Measurements from ENCODE around the gene ATP8B4.

ATP8B4 gene

GRCh38 chr15:49918121-49918520 is 200.9 kb downstream of the ATP8B4 start:
- no peak for TF ChIP-seq CTCF (IDR thresholded peaks at IDR 0.05; ENCODE audit: low read depth, low read length, missing control alignments)
- H3K4me3 ChIP-seq (replicated peaks; ENCODE audit: low read depth, low read length): no peak overlapping the region
- DNase-seq (ENCODE audit: extremely low read depth, low read depth): no peak

- TF ChIP-seq CTCF (IDR thresholded peaks at IDR 0.05; ENCODE audit: low read depth, low read length, missing control alignments): no peak
- H3K4me3 ChIP-seq (replicated peaks; ENCODE audit: low read depth, low read length): no peak overlapping the region
- no peak for DNase-seq (ENCODE audit: extremely low read depth, low read depth)
These were observed 202.0 kb downstream of the ATP8B4 start for GRCh38 chr15:49916998-49917397.

GRCh38 chr15:49915822-49916221 is 203.2 kb downstream of the ATP8B4 start:
- no peak for TF ChIP-seq CTCF (IDR thresholded peaks at IDR 0.05; ENCODE audit: low read depth, low read length, missing control alignments)
- H3K4me3 ChIP-seq (replicated peaks; ENCODE audit: low read depth, low read length): no peak overlapping the region
- no peak for DNase-seq (ENCODE audit: extremely low read depth, low read depth)

- TF ChIP-seq CTCF (IDR thresholded peaks at IDR 0.05; ENCODE audit: low read depth, low read length, missing control alignments): no peak
- H3K4me3 ChIP-seq (replicated peaks; ENCODE audit: low read depth, low read length): no peak overlapping the region
- DNase-seq (ENCODE audit: extremely low read depth, low read depth): no peak
These were observed 210.1 kb downstream of the ATP8B4 start for GRCh38 chr15:49908933-49909295.

- no peak overlapping the region for H3K4me3 ChIP-seq (replicated peaks; ENCODE audit: low read depth, low read length)
- no peak for DNase-seq (ENCODE audit: extremely low read depth, low read depth)
- TF ChIP-seq CTCF (IDR thresholded peaks at IDR 0.05; ENCODE audit: low read depth, low read length, missing control alignments): no peak
These were observed 210.6 kb downstream of the ATP8B4 start for GRCh38 chr15:49908236-49908932.

GRCh38 chr15:49906966-49907365 is 212.1 kb downstream of the ATP8B4 start:
- DNase-seq (ENCODE audit: extremely low read depth, low read depth): no peak
- TF ChIP-seq CTCF (IDR thresholded peaks at IDR 0.05; ENCODE audit: low read depth, low read length, missing control alignments): no peak
- no peak overlapping the region for H3K4me3 ChIP-seq (replicated peaks; ENCODE audit: low read depth, low read length)

GRCh38 chr15:49905221-49905620 is 213.8 kb downstream of the ATP8B4 start:
- no peak for DNase-seq (ENCODE audit: extremely low read depth, low read depth)
- no peak overlapping the region for H3K4me3 ChIP-seq (replicated peaks; ENCODE audit: low read depth, low read length)
- no peak for TF ChIP-seq CTCF (IDR thresholded peaks at IDR 0.05; ENCODE audit: low read depth, low read length, missing control alignments)
